ENCODE results near the gene SYT2.

The SYT2 gene

DNA sequence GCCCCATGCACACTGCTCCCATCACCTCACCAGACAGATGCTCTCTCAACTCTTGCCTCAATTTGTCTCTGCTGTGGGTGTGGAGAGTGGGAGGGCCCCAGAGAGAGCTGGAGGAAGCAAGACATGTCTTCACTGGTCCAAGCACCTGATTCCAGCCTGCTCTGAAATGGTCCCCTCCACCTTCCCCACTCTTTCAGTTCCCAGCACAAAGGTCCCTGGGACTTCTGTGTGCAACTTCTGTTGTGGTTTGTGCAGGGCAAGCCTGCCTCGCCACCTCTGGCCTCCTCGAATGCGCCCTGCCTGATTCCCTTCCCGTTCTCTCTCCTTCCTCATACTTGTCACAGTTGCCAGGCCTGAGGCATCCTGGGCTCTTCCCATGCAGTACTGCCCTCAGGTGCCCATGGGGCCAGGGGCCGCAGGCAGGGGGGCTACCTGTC lies 119.3 kb downstream of the SYT2 start:
- TF ChIP-seq, protein P1, sequence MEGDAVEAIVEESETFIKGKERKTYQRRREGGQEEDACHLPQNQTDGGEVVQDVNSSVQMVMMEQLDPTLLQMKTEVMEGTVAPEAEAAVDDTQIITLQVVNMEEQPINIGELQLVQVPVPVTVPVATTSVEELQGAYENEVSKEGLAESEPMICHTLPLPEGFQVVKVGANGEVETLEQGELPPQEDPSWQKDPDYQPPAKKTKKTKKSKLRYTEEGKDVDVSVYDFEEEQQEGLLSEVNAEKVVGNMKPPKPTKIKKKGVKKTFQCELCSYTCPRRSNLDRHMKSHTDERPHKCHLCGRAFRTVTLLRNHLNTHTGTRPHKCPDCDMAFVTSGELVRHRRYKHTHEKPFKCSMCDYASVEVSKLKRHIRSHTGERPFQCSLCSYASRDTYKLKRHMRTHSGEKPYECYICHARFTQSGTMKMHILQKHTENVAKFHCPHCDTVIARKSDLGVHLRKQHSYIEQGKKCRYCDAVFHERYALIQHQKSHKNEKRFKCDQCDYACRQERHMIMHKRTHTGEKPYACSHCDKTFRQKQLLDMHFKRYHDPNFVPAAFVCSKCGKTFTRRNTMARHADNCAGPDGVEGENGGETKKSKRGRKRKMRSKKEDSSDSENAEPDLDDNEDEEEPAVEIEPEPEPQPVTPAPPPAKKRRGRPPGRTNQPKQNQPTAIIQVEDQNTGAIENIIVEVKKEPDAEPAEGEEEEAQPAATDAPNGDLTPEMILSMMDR (IDR thresholded peaks at IDR 0.05): no peak
- TF ChIP-seq ZFX (IDR thresholded peaks at IDR 0.05; ENCODE audit: borderline replicate concordance): no peak
- H3K27ac ChIP-seq: no peak overlapping the region

DNA sequence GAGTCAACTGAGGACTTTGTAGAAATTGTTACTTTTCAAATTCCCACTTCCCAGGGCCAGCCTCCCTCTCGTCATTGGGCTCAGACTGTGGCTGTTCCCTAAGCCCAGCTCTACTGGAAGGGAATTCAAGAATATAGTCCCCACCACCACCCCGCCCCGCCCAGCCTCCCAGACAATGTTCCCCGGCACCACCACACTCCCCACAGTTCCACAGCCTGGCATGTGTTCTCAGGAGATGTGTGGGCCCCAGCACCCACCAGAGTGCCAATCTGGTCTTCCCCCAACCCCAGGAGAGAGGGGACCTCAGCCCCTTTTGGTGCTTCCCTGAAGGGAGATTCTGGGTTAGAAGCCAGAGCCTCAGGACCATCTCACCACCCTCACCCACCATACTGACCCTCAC lies 120.1 kb downstream of the SYT2 start:
- no peak for TF ChIP-seq ZFX (IDR thresholded peaks at IDR 0.05; ENCODE audit: borderline replicate concordance)
- TF ChIP-seq, protein P1 (IDR thresholded peaks at IDR 0.05): no peak
- no peak overlapping the region for H3K27ac ChIP-seq

DNA sequence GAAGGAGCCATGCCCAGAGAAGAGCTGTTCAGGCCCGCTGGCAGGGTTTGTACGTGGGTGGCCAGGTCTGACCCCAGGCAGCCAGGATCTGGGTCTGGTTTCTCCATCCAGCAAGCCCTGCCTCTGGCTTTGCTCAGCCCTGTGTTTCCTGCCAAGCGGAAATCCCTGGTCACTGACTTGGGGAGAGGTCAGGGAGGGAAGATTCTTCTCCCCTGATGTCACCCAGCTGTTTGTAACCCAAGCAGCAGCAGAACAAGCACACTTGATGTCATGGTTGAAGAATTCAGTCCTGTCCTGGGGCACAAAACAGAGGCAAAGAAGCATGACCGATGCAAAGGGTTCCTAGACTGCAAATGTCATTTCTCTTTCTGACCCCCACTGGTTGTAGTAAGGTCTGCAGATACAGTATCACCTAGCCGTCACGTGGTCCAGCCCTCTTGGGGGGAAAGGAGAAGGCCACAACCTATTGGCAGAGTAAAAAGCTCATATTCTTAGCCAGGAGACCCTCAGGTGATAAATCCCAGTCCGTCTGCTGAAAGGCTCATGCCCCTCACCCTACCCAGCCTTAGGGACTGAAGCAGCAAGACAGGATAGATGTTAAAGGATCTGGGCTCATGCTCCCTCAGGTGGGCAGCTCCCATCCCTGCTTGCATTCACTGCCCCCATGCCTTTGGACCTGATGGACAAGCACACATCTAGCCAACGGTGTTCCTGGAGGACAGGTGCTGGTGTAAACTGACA lies 120.9 kb downstream of the SYT2 start:
- H3K27ac ChIP-seq: no peak overlapping the region
- TF ChIP-seq, protein P1 (IDR thresholded peaks at IDR 0.05): no peak
- no peak for TF ChIP-seq ZFX (IDR thresholded peaks at IDR 0.05; ENCODE audit: borderline replicate concordance)

DNA sequence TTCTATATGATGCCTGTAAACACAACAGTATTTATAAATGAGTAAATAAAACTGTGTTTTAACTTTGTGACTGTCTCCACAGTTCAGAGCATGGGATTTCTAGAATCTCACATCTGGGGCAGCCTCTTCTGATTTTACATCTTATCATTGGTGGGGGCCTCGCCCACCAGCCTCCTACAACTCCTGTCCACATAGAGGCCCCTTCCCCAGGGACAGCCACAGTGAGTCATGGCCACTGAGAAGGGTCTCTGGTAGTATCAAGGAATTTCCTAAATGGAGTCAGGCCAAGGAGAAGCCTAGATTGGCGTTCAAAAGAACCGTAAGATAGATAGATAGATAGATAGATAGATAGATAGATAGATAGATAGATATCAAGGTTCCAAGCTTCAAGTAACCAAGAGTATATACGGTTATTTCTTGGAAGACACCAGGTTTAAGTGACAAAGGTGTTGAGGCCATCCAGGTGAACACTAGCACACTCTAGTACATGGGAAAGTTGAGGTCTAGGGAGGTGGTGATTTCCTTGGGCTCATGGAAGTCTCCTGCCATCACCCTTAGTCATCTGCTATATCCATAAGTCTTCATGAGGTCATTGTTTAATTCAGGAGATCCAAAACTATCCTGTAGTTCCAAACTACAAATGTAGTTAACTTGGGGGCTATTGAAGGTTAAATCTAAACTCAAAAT lies 121.6 kb downstream of the SYT2 start:
- no peak overlapping the region for H3K27ac ChIP-seq
- TF ChIP-seq, protein P1 (IDR thresholded peaks at IDR 0.05): no peak
- TF ChIP-seq ZFX (IDR thresholded peaks at IDR 0.05; ENCODE audit: borderline replicate concordance): no peak

DNA sequence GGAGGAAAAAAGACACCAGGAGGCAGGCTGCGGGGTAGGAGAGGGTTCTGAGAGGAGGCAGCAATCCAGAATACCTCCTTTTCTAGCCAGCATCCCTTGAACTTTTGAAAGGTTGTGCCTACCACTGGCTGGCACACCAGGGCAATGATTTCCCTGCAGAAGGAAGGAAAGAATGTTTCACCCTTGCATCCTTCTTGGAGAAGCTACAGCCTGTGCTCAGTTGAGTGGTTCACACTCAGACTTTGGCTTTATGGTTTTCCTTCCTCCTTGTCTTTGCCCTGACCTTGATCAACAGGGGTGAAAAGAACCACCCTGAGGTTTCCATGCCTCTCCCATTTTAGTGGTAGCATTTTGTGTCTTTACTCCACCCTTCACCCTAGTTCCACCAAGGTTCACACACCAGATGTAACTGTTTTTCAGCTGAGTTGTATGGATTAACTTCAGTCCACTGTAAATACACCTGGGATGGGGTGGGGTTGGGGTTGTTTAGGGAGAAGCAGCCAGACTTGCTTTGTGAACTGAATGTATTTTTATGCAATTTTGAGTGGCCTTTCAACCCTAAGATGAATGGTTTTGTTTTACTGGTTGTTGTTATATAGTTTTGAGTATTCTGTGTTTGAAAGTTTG lies 122.3 kb downstream of the SYT2 start:
- H3K27ac ChIP-seq: no peak overlapping the region
- TF ChIP-seq ZFX (IDR thresholded peaks at IDR 0.05; ENCODE audit: borderline replicate concordance): no peak
- TF ChIP-seq, protein P1 (IDR thresholded peaks at IDR 0.05): no peak

DNA sequence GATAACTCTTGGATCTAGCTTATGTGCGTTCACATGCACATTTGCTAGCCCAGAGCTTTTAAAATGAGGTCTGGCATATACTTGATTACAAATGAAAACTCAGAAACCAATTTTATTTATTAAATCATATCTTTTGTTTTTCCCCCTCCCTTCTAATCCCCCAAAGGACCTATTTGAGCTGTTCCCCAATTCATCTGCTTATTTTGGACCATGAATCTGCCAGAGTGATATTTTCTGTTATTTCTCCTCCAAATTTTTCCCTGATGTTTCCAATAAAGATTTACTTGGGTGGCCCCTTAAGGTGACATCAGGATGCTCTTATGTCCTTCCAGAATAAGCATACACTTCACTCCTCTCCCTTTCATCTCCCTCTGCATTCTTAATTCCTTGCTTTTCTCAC lies 123.4 kb downstream of the SYT2 start:
- TF ChIP-seq, protein P1 (IDR thresholded peaks at IDR 0.05): no peak
- TF ChIP-seq ZFX (IDR thresholded peaks at IDR 0.05; ENCODE audit: borderline replicate concordance): no peak
- H3K27ac ChIP-seq: no peak overlapping the region
